PC-9 (cell line): ENCODE data around the gene PAXX. TPM values are rescaled to one million over a fixed set of nuclear protein-coding genes. Genes with fewer than 3 reads are reported as not detected.

Experiments
- BruUV-seq: library from RNA; stranded (reverse); fragments of 400-500 nt; replicated peaks from 2 replicates; lab custom pipeline; 2021; lab: Mats Ljungman, UMichigan
- CTCF ChIA-PET: fragments of 300-600 bp; sonication (Branson Sonifier 250); formaldehyde crosslinking; loops from one replicate; lab custom pipeline; 2022; ENCODE audit warnings: antibody characterized with exemption; lab: Charles Lee
- POLR2A ChIA-PET: fragments of 300-600 bp; sonication (Branson Sonifier 250); formaldehyde crosslinking; loops from one replicate; lab custom pipeline; 2022; ENCODE audit warnings: antibody characterized with exemption; ENCODE audit not compliant: unreplicated experiment; lab: Charles Lee
- DNase-seq, 2 experiments: peaks; one replicate each; pipeline versions ENCODE4 v3.0.0 to v3.0.0-alpha.2; 2015 to 2022; ENCODE audit warnings: mixed read lengths in 1 of 2
- H2AFZ ChIP-seq: fragments of 200-600 bp; sonication (generic); 2 replicates; pipeline ENCODE4 v1.8.1; 2017; ENCODE audit warnings: antibody characterized with exemption
- H3F3A ChIP-seq: fragments of 200-600 bp; sonication (generic); 2 replicates; pipeline ENCODE4 v1.8.1; 2017; ENCODE audit warnings: antibody characterized with exemption, mild to moderate bottlenecking, low read depth; ENCODE audit not compliant: insufficient read depth
- H3K27ac ChIP-seq: fragments of 200-600 bp; sonication (generic); 2 replicates; pipeline ENCODE4 v1.6.1; 2016; ENCODE audit warnings: mixed run types
- H3K27me3 ChIP-seq: fragments of 200-600 bp; sonication (generic); 2 replicates; pipeline ENCODE4 v1.6.1; 2016; ENCODE audit warnings: low read depth, mixed run types; ENCODE audit not compliant: insufficient read depth
- H3K36me3 ChIP-seq: fragments of 200-600 bp; sonication (generic); 2 replicates; pipeline ENCODE4 v1.6.1; 2016; ENCODE audit warnings: low read depth, mixed run types
- H3K4me1 ChIP-seq: fragments of 200-600 bp; sonication (generic); replicated peaks from 2 replicates; pipeline ENCODE4 v1.6.1; 2016; ENCODE audit warnings: mixed run types; ENCODE audit not compliant: insufficient read depth
- H3K4me2 ChIP-seq: fragments of 200-600 bp; sonication (generic); 2 replicates; pipeline ENCODE4 v1.6.1; 2017; ENCODE audit warnings: mixed run types
- H3K4me3 ChIP-seq: fragments of 200-600 bp; sonication (generic); 2 replicates; pipeline ENCODE4 v1.6.1; 2016; ENCODE audit warnings: mixed run types
- H3K79me2 ChIP-seq: fragments of 200-600 bp; sonication (generic); 2 replicates; pipeline ENCODE4 v1.6.1; 2017; ENCODE audit warnings: low read depth, mixed run types
- H3K9me2 ChIP-seq: fragments of 200-600 bp; sonication (generic); 2 replicates; pipeline ENCODE4 v1.8.1; 2017; ENCODE audit warnings: mild to moderate bottlenecking; ENCODE audit not compliant: insufficient read depth
- H3K9me3 ChIP-seq: fragments of 200-600 bp; sonication (generic); 2 replicates; pipeline ENCODE4 v1.8.1; 2016; ENCODE audit warnings: low read depth; ENCODE audit not compliant: insufficient read depth
- H4K20me1 ChIP-seq: fragments of 200-600 bp; sonication (generic); 2 replicates; pipeline ENCODE4 v1.8.1; 2017; ENCODE audit not compliant: insufficient read depth
- CTCF ChIP-seq: fragments of 200-600 bp; sonication (generic); conservative IDR thresholded peaks from 2 replicates; pipeline ENCODE4 v1.6.1; 2017; ENCODE audit warnings: mixed run types, antibody characterized with exemption, mild to moderate bottlenecking, moderate library complexity
- EZH2 ChIP-seq: fragments of 200-600 bp; sonication (generic); IDR thresholded peaks from 2 replicates; pipeline ENCODE4 v1.8.0; 2017; ENCODE audit warnings: antibody characterized with exemption, low read depth
- intact Hi-C: fragments of 100-400 bp; cut with micrococcal nuclease; formaldehyde crosslinking; loops from one replicate; pipeline ENCODE4 v1.10.0; 2022; ENCODE audit not compliant: unreplicated experiment
- total RNA-seq: library from RNA; stranded (reverse); gene quantifications from 2 replicates; pipeline ENCODE4 v1.2.3, GENCODE V29; 2021

The PAXX gene
- total RNA-seq, 1 experiment from 2014 or later: 54.9 TPM

- no peak for DNase-seq
- no peak overlapping the region for H3K27ac ChIP-seq
- H3K4me1 ChIP-seq: peaks cover 8% of the 10 kb centered on the region
- no peak overlapping the region for H3K4me3 ChIP-seq
- H3K36me3 ChIP-seq: no peaks in the 10 kb centered on the region
- no peaks in the 10 kb centered on the region for H3K79me2 ChIP-seq
- H3F3A ChIP-seq: no peaks in the 10 kb centered on the region
- H3K27me3 ChIP-seq: no peaks in the 10 kb centered on the region
- intact Hi-C loops: no loop called here
- TF ChIP-seq CTCF: no peak
- TF ChIP-seq EZH2: no peak
- BruUV-seq: no TSS peak
- no peak overlapping the region for H2AFZ ChIP-seq
- CTCF ChIA-PET: no interaction called here
- H3K4me2 ChIP-seq: no peak overlapping the region
- POLR2A ChIA-PET: interaction anchor here (0.6 kb wide), 1 partner anchor 95 kb away, joined by 3 read pairs; no protein-coding TSS in a partner anchor
- no peaks in the 10 kb centered on the region for H3K9me2 ChIP-seq
- no peaks in the 10 kb centered on the region for H3K9me3 ChIP-seq
- no peaks in the 10 kb centered on the region for H4K20me1 ChIP-seq
Measured at GRCh38 chr9:136969150-136969549, 23.1 kb upstream of the PAXX start.

GRCh38 chr9:136969774-136970173, 22.4 kb upstream of the PAXX start:
- Histone ChIP-seq H3K9me2 (no peaks in the 10 kb centered on the region), H3F3A (no peaks in the 10 kb centered on the region), H3K27me3 (no peaks in the 10 kb centered on the region), H3K27ac (no peak overlapping the region), H3K4me3 (no peak overlapping the region), H3K9me3 (no peaks in the 10 kb centered on the region), H3K4me1 (peaks cover 1% of the 10 kb centered on the region), H3K36me3 (no peaks in the 10 kb centered on the region), H4K20me1 (no peaks in the 10 kb centered on the region), H3K4me2 (no peak overlapping the region), H2AFZ (no peak overlapping the region), H3K79me2 (no peaks in the 10 kb centered on the region)
- ChIA-PET CTCF (no interaction called here), POLR2A (no interaction called here)
- no TSS peak for BruUV-seq
- intact Hi-C loops: no loop called here
- DNase-seq: no peak
- TF ChIP-seq EZH2 (no peak), CTCF (no peak)

- Histone ChIP-seq H3K9me3 (no peaks in the 10 kb centered on the region), H3K36me3 (no peaks in the 10 kb centered on the region), H3K79me2 (no peaks in the 10 kb centered on the region), H4K20me1 (no peaks in the 10 kb centered on the region), H3K27ac (no peak overlapping the region), H2AFZ (no peak overlapping the region), H3K4me1 (no peaks in the 10 kb centered on the region), H3K27me3 (no peaks in the 10 kb centered on the region), H3K4me2 (no peak overlapping the region), H3K4me3 (no peak overlapping the region), H3F3A (no peaks in the 10 kb centered on the region), H3K9me2 (no peaks in the 10 kb centered on the region)
- no TSS peak for BruUV-seq
- DNase-seq: no peak
- intact Hi-C loops: no loop called here
- ChIA-PET CTCF (no interaction called here), POLR2A (no interaction called here)
- TF ChIP-seq CTCF: no peak
- no peak for TF ChIP-seq EZH2
Measured at GRCh38 chr9:136970361-136970760, 21.9 kb upstream of the PAXX start.
